ENCODE data around the gene TPP1.

The TPP1 gene

GRCh38 chr11:6646918-6647679, 27.9 kb upstream of the TPP1 start:
- DNase-seq: peak; percentile 54

- no peak for DNase-seq
Measured at GRCh38 chr11:6646576-6646917, 27.3 kb upstream of the TPP1 start.

GRCh38 chr11:6646071-6646470, 26.8 kb upstream of the TPP1 start:
- DNase-seq: peak; percentile 35

- DNase-seq: no peak
Measured at GRCh38 chr11:6642957-6643356, 23.7 kb upstream of the TPP1 start.

- no peak for DNase-seq
Measured at GRCh38 chr11:6640985-6641701, 21.9 kb upstream of the TPP1 start.

GRCh38 chr11:6640036-6640984, 21.1 kb upstream of the TPP1 start:
- DNase-seq: no peak

- DNase-seq: no peak
Measured at GRCh38 chr11:6638429-6638828, 19.2 kb upstream of the TPP1 start.

GRCh38 chr11:6637871-6638270, 18.6 kb upstream of the TPP1 start:
- DNase-seq: no peak

- no peak for DNase-seq
Measured at GRCh38 chr11:6636480-6636879, 17.3 kb upstream of the TPP1 start.

GRCh38 chr11:6635082-6635932, 16.1 kb upstream of the TPP1 start:
- DNase-seq: peak; percentile 72

- DNase-seq: no peak
Measured at GRCh38 chr11:6634534-6634933, 15.3 kb upstream of the TPP1 start.

GRCh38 chr11:6633422-6634408, 14.5 kb upstream of the TPP1 start:
- DNase-seq: no peak

- no peak for DNase-seq
Measured at GRCh38 chr11:6632116-6633073, 13.2 kb upstream of the TPP1 start.

GRCh38 chr11:6631361-6631890, 12.2 kb upstream of the TPP1 start:
- no peak for DNase-seq

GRCh38 chr11:6630632-6631291, 11.5 kb upstream of the TPP1 start:
- DNase-seq: no peak

GRCh38 chr11:6629892-6630631, 10.8 kb upstream of the TPP1 start:
- no peak for DNase-seq

GRCh38 chr11:6629573-6629891, 10.3 kb upstream of the TPP1 start:
- no peak for DNase-seq

GRCh38 chr11:6628526-6628925, 9.3 kb upstream of the TPP1 start:
- no peak for DNase-seq

Measured in inflammatory macrophage treated with lipopolysaccharide for 4 hours (primary cell).